Mucosa of descending colon (tissue), 3 donors: ENCODE measurements around the gene DPEP2. TPM values are rescaled to one million over a fixed set of nuclear protein-coding genes. Genes with fewer than 3 reads are reported as not detected.

Experiments used
- ATAC-seq: fragments of 200-7000 bp; cut with Tn5 transposase; one replicate; pipeline ENCODE4 v1.9.1; 2020; ENCODE audit warnings: mild to moderate bottlenecking, moderate library complexity
- DNase-seq, 3 donors: peaks; one replicate each; pipeline ENCODE4 v3.0.0-alpha.2; 2020
- H3K36me3 ChIP-seq: fragments of 200-600 bp; one replicate; pipeline ENCODE4 v1.8.0; 2021; ENCODE audit warnings: low read depth, mild to moderate bottlenecking
- H3K4me1 ChIP-seq: fragments of 200-600 bp; one replicate; pipeline ENCODE4 v1.8.0; 2021; ENCODE audit warnings: low read depth, mild to moderate bottlenecking
- H3K4me3 ChIP-seq: fragments of 200-600 bp; one replicate; pipeline ENCODE4 v1.8.0; 2021; ENCODE audit warnings: mild to moderate bottlenecking
- H3K9me3 ChIP-seq: fragments of 200-600 bp; one replicate; pipeline ENCODE4 v1.8.0; 2021; ENCODE audit warnings: mild to moderate bottlenecking
- intact Hi-C, 2 donors: fragments of 100-400 bp; cut with DNase I in 1 of 2; cut with micrococcal nuclease in 1 of 2; formaldehyde crosslinking; loops; one replicate each; pipeline versions ENCODE4 v1.11.0 to v1.11.1; 2022; cut with DNase I, micrococcal nuclease
- total RNA-seq, 3 donors: library from RNA; stranded (reverse); fragmentation: NEBNext Ultra II Directional in 2 of 3; extraction: Animal tissue kit (Norgen Biotek cat#: 25700) in 2 of 3; gene quantifications; one replicate each; pipeline versions ENCODE4 v1.2.1 to v1.2.4, GENCODE V29; 2021 to 2023
- TF ChIP-seq, protein P1 (sequence below): fragments of 200-600 bp; IDR thresholded peaks from one replicate; pipeline ENCODE4 v1.8.0; 2022; ENCODE audit warnings: antibody characterized with exemption, mild to moderate bottlenecking
- donor health status: DM: no; HTN: no; CAD: no; lungs with moderate emphysema.
- donor health status: DM: no; HTN: no; CAD: no.
- donor health status: DM: no; HTN: yes; CAD: no.

The DPEP2 gene
- total RNA-seq, 3 donors from 2014 or later, result 1.5 to 2.8 (median 1.6) TPM

DNA sequence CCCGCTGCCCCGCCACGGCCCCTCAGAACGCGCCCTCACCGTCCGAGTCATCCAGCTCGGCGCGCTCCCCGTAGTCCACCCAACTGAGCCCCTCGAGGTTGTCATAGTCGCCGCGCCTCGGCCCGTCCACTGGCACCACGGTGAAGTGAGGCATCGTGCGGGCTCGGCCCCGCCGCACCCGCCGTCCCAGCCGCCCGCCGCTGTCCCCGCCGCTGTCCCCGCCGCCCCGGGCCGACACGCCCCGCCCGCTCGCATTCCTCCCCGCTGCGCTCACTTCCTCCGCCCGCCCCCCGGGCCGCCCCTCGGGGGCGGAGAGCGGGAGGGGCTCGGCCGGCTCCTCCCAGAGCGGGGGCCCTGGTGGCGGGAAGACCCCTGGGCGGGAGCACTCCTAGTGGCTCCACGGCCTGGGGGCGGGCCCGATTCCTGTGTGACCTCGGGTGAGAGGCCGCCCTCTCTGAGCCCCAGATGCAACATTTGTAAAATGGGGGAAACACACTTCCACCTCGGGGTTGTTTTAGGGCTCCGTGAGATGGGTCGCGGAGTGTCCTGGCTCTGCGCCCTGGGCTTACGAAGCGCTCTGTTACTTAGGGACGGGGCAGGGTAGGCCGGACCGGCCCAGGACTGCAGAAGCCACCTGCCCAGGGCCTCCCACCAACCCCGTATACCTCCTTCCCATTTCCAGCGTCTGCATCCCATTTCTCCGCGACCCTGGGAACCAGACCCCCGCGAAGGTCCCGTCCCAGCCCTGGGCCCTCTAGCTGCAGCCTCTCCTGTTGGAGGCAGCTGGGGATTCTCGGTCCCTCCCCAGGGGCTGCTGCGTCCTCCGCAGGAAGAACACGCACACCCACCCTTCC is 30.7 kb downstream of the DPEP2 start, which contains the start of gene SLC12A4:
TSS of gene SLC12A4 (minus strand) at position 238 of the 854 bp plus-strand sequence. CDS start at position 154, 84 bp downstream.
- TF ChIP-seq, protein P1, sequence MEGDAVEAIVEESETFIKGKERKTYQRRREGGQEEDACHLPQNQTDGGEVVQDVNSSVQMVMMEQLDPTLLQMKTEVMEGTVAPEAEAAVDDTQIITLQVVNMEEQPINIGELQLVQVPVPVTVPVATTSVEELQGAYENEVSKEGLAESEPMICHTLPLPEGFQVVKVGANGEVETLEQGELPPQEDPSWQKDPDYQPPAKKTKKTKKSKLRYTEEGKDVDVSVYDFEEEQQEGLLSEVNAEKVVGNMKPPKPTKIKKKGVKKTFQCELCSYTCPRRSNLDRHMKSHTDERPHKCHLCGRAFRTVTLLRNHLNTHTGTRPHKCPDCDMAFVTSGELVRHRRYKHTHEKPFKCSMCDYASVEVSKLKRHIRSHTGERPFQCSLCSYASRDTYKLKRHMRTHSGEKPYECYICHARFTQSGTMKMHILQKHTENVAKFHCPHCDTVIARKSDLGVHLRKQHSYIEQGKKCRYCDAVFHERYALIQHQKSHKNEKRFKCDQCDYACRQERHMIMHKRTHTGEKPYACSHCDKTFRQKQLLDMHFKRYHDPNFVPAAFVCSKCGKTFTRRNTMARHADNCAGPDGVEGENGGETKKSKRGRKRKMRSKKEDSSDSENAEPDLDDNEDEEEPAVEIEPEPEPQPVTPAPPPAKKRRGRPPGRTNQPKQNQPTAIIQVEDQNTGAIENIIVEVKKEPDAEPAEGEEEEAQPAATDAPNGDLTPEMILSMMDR, result no peak
- H3K4me3 ChIP-seq, result peak within 1 kb of the TSS; percentile 59
- H3K4me1 ChIP-seq, result peaks cover 13% of the 10 kb centered on the region
- intact Hi-C loops, result no loop called here
- no peaks in the 10 kb centered on the region for H3K9me3 ChIP-seq
- ATAC-seq (peak; percentile 93), DNase-seq (peak; percentile 71 to 89 (median 86))
- no peaks in the 10 kb centered on the region for H3K36me3 ChIP-seq

DNA sequence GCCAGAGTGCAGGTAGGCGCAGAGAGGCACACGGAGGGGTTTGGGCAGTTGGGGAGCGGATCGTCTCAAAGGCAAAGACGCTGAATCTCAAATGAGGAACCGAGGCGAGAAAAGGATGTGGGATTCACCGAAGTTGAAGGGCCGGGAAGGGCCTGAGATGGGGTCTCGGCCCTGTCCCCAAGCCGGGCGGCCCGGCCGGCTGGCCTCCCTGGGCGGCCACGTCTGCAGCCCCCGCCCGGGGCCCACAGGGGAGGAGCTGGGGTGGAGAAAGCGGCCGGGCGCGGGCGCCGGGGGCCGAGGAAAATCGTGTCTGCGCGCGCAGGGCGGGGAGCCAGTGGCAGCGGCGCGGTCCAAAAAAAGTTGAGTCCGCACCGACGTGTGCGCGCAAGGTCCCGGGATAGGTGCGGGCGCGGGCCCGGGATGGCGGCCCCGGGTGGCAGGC is 31.3 kb downstream of the DPEP2 start:
- Histone ChIP-seq H3K4me3 (peak overlapping the region; percentile 59), H3K9me3 (no peaks in the 10 kb centered on the region), H3K36me3 (no peaks in the 10 kb centered on the region), H3K4me1 (peaks cover 13% of the 10 kb centered on the region)
- DNase-seq, result peak in 2 of 3 donors; percentile 34 to 59
- intact Hi-C loops, result no loop called here
- TF ChIP-seq, protein P1, result no peak
- peak; percentile 37 for ATAC-seq

DNA sequence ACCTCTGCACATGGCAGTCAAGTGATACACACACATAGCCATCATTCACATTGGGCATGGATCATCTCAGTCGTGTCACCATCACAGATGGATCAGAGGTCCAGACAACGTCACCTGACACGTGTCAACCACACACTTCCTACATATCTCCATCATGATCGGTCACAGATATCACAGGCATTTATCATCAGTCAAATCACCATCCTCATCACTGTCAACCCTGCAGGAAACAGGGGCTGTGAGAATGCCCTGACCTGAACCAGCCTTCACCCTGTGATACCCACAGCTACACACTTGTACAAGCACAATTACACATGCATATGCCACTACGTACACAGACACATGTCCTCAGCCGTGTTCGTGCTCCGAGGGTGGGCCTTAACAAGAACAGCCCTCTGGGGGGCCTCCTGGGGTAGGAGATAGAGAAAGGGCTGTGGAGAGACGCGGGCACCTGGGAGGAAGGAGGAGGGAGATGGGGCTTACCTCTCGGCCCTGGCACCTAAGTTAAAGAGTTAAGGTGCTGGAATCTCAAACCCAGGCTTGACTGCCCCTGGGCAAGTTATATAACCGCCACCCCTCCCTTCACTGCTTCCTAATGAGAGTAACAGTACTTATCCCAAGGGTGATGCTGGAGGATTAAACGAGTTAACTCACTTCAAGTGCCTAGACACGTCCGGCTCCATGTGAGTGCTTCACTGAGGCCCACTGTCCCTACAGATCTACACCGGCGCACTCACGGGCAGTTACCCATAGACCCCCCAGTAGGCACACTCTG is 31.9 kb downstream of the DPEP2 start:
- H3K36me3 ChIP-seq, result no peaks in the 10 kb centered on the region
- TF ChIP-seq, protein P1, result no peak
- H3K4me1 ChIP-seq, result peaks cover 13% of the 10 kb centered on the region
- H3K4me3 ChIP-seq, result no peak overlapping the region
- intact Hi-C loops, result no loop called here
- ATAC-seq (no peak), DNase-seq (no peak)
- no peaks in the 10 kb centered on the region for H3K9me3 ChIP-seq

DNA sequence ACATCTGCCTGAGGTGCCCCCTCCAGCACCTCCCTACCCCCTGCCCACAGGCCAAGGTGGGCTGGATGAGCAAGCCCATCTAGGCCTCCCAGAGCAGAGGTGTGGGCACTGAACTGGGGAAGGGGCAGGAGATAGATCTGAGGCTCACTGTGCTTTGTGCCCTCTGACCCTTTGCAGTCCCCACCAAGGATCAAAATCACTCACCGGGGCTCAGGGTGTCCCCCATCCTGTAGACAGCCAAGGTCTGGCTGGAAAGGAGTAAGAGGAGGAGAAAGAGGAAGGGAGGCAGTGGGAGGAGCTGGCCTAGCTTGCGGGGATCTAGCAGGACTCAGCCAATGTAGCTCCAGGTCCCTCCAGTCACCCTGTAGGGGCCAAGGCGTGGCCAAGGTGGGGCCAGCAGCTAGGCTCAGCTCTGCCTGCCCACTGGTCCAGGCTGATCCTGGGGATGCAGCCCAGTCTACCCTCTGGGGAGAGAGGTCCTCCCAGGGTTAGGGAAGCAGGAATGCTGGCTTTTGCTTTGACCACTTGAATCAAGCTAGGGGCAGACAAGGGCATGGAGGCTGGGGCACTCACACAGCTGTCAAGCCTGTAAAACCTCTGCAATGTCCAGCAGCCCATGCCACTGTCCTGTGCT is 32.6 kb downstream of the DPEP2 start:
- Histone ChIP-seq H3K4me1 (peaks cover 18% of the 10 kb centered on the region), H3K36me3 (no peaks in the 10 kb centered on the region)
- intact Hi-C loops, result no loop called here

More for the DNA sequence above, 32.6 kb downstream of the DPEP2 start:
- TF ChIP-seq, protein P1, result no peak
- DNase-seq, result no peak
- Histone ChIP-seq H3K9me3 (no peaks in the 10 kb centered on the region), H3K4me3 (no peak overlapping the region)
- ATAC-seq, result peak; percentile 2
